HCT116 (cell line): Measurements from ENCODE around the gene GK. TPM values are rescaled to one million over a fixed set of nuclear protein-coding genes. Genes with fewer than 3 reads are reported as not detected.
"Not testable (repeated sequence)": the region's sequence is repeated elsewhere in the genome, so short reads cannot be mapped to it uniquely, and the experiment has no call there.

Experiments
- ATAC-seq: fragments of 200-7000 bp; cut with Tn5 transposase; 2 replicates; pipeline ENCODE4 v1.9.1; 2020; ENCODE audit warnings: mild to moderate bottlenecking, moderate library complexity
- BruUV-seq: library from RNA; stranded (reverse); fragments of 400-500 nt; replicated peaks from 2 replicates; lab custom pipeline; 2021; lab: Mats Ljungman, UMichigan
- CTCF ChIA-PET: fragments of 300-600 bp; sonication (Branson Sonifier 250); formaldehyde crosslinking; loops from one replicate; lab custom pipeline; 2021; ENCODE audit warnings: antibody characterized with exemption; lab: Charles Lee
- POLR2A ChIA-PET: fragments of 300-600, 350-600 bp; sonication (Branson Sonifier 250); formaldehyde crosslinking; loops from one replicate; lab custom pipeline; 2021; ENCODE audit warnings: antibody characterized with exemption; lab: Charles Lee
- RAD21 ChIA-PET, 2 experiments: fragments of 300-600 bp; sonication (Branson Sonifier 250); formaldehyde crosslinking; loops; one replicate each; lab custom pipeline; 2023; ENCODE audit warnings: low total read pairs in 2 of 2; ENCODE audit not compliant: uncharacterized antibody in 2 of 2, unreplicated experiment in 2 of 2, low non-redundant PET in 1 of 2; lab: Charles Lee
- DNase-seq: peaks from one replicate; pipeline ENCODE4 v3.0.0-alpha.2; 2010; ENCODE audit warnings: low read depth, low spot score
- H2AFZ ChIP-seq: fragments of 200-600 bp; shearing (Covaris generic), sonication (generic); 2 replicates; pipeline ENCODE4 v1.6.1; 2017; ENCODE audit warnings: low read depth, mixed run types, mixed read lengths, antibody characterized with exemption, low read length; ENCODE audit not compliant: poor library complexity, severe bottlenecking
- H3K27ac ChIP-seq: 2 replicates; pipeline ENCODE4 v1.5.1; 2012; ENCODE audit warnings: low read depth, low read length
- H3K27me3 ChIP-seq: fragments of 200-600 bp; sonication (generic); 2 replicates; pipeline ENCODE4 v1.6.1; 2016; ENCODE audit warnings: mixed run types, low read length, mixed read lengths; ENCODE audit not compliant: insufficient read depth
- H3K36me3 ChIP-seq, 2 experiments: fragments of 200-500 bp in 1 of 2; fragments of 200-600 bp in 1 of 2; sonication (Bioruptor generic) in 1 of 2; sonication (generic) in 1 of 2; 2 replicates each; pipeline versions ENCODE4 v1.5.1 to v1.6.1; 2014 to 2016; ENCODE audit warnings: low read length in 2 of 2, inconsistent platforms in 1 of 2, mixed read lengths in 1 of 2, mixed run types in 1 of 2; ENCODE audit not compliant: insufficient read depth in 2 of 2, control insufficient read depth in 1 of 2
- H3K4me1 ChIP-seq, 2 experiments: fragments of 200-600 bp in 1 of 2; sonication (generic) in 1 of 2; 2 replicates each; pipeline versions ENCODE4 v1.5.1 to v1.6.1; 2012 to 2017; ENCODE audit warnings: low read length in 2 of 2, inconsistent platforms in 1 of 2, mild to moderate bottlenecking in 1 of 2, mixed read lengths in 1 of 2, mixed run types in 1 of 2, moderate library complexity in 1 of 2; ENCODE audit not compliant: insufficient read depth in 2 of 2, control insufficient read depth in 1 of 2
- H3K4me2 ChIP-seq: fragments of 200-600 bp; sonication (generic); 2 replicates; pipeline ENCODE4 v1.6.1; 2017; ENCODE audit warnings: mixed run types, low read length, mixed read lengths
- H3K4me3 ChIP-seq, 2 experiments: fragments of 200-600 bp in 1 of 2; sonication (generic) in 1 of 2; replicated peaks in 1 of 2; 2 replicates each; pipeline ENCODE4 v1.5.1; 2011 to 2016; ENCODE audit warnings: low read length in 2 of 2, control low read depth in 1 of 2, low read depth in 1 of 2, mild to moderate bottlenecking in 1 of 2, mixed read lengths in 1 of 2, mixed run types in 1 of 2
- H3K79me2 ChIP-seq: fragments of 200-600 bp; sonication (generic); 2 replicates; pipeline ENCODE4 v1.6.1; 2017; ENCODE audit warnings: mild to moderate bottlenecking, mixed run types, low read length, moderate library complexity, mixed read lengths; ENCODE audit not compliant: insufficient read depth
- H3K9ac ChIP-seq: fragments of 200-600 bp; sonication (generic); 2 replicates; pipeline ENCODE4 v1.6.1; 2016; ENCODE audit warnings: low read length, mixed read lengths
- H3K9me2 ChIP-seq: fragments of 200-600 bp; sonication (generic), shearing (Covaris generic); 2 replicates; pipeline ENCODE4 v1.6.1; 2017; ENCODE audit warnings: mixed run types, mild to moderate bottlenecking, moderate library complexity; ENCODE audit not compliant: insufficient read depth
- H3K9me3 ChIP-seq, 2 experiments: fragments of 200-500 bp in 1 of 2; fragments of 200-600 bp in 1 of 2; sonication (Bioruptor generic) in 1 of 2; sonication (generic) in 1 of 2; 2 replicates each; pipeline ENCODE4 v1.6.1; 2014 to 2017; ENCODE audit warnings: low read length in 2 of 2, mixed read lengths in 2 of 2, inconsistent platforms in 1 of 2, low read depth in 1 of 2, mild to moderate bottlenecking in 1 of 2, mixed run types in 1 of 2, moderate library complexity in 1 of 2; ENCODE audit not compliant: control insufficient read depth in 1 of 2, insufficient read depth in 1 of 2
- H4K20me1 ChIP-seq: fragments of 200-600 bp; sonication (generic), shearing (Covaris generic); 2 replicates; pipeline ENCODE4 v1.6.1; 2017; ENCODE audit warnings: mixed run types, mild to moderate bottlenecking, moderate library complexity; ENCODE audit not compliant: insufficient read depth
- CBX3 ChIP-seq: IDR thresholded peaks from 2 replicates; pipeline ENCODE4 v1.6.1; 2012; ENCODE audit warnings: low read depth
- EGR1 ChIP-seq: IDR thresholded peaks from 2 replicates; pipeline ENCODE4 v1.6.1; 2012; ENCODE audit warnings: low read depth
- ELF1 ChIP-seq: IDR thresholded peaks from 2 replicates; pipeline ENCODE4 v1.6.1; 2012; ENCODE audit warnings: low read depth, borderline replicate concordance
- FOSL1 ChIP-seq: IDR thresholded peaks from 2 replicates; pipeline ENCODE4 v1.6.1; 2012; ENCODE audit warnings: low read depth
- POLR2AphosphoS5 ChIP-seq: IDR thresholded peaks from 2 replicates; pipeline ENCODE4 v1.6.1; 2011; ENCODE audit warnings: mild to moderate bottlenecking, low read depth, low read length, moderate library complexity
- RAD21 ChIP-seq: IDR thresholded peaks from 2 replicates; pipeline ENCODE4 v1.6.1; 2012; ENCODE audit warnings: low read depth, mild to moderate bottlenecking
- SIN3A ChIP-seq: IDR thresholded peaks from 2 replicates; pipeline ENCODE4 v1.6.1; 2012; ENCODE audit warnings: low read depth
- SP1 ChIP-seq: IDR thresholded peaks from 2 replicates; pipeline ENCODE4 v1.6.1; 2012; ENCODE audit warnings: low read depth
- SRF ChIP-seq: IDR thresholded peaks from 2 replicates; pipeline ENCODE4 v1.6.1; 2012; ENCODE audit warnings: low read depth
- YY1 ChIP-seq: IDR thresholded peaks from 2 replicates; pipeline ENCODE4 v1.6.1; 2011; ENCODE audit warnings: low read length, low read depth, moderate library complexity, mild to moderate bottlenecking; ENCODE audit not compliant: insufficient replicate concordance; ENCODE audit errors: extremely low read depth
- ZFX ChIP-seq: fragments of 450-650 bp; IDR thresholded peaks from 2 replicates; pipeline ENCODE4 v1.6.1; 2017
- ZNF274 ChIP-seq: fragments of 200-500 bp; sonication (Bioruptor generic); IDR thresholded peaks from 2 replicates; pipeline ENCODE4 v1.6.1; 2014; ENCODE audit warnings: mild to moderate bottlenecking, low read depth, low read length, inconsistent platforms
- intact Hi-C: fragments of 100-400 bp; cut with micrococcal nuclease; formaldehyde crosslinking; loops from 2 replicates; pipeline ENCODE4 v1.10.0; 2022
- total RNA-seq: library from RNA; stranded (reverse); gene quantifications from one replicate; pipeline ENCODE4 v1.2.1, GENCODE V29; 2021; ENCODE audit not compliant: unreplicated experiment
- TF ChIP-seq, protein P1 (sequence below), 3 experiments: fragments of 200-600 bp in 1 of 3; sonication (generic) in 1 of 3; IDR thresholded peaks in 2 of 3; conservative IDR thresholded peaks in 1 of 3; 2 replicates each; pipeline ENCODE4 v1.5.1; 2012 to 2017; ENCODE audit warnings: low read depth in 2 of 3, low read length in 2 of 3, antibody characterized with exemption in 1 of 3, borderline replicate concordance in 1 of 3, control low read depth in 1 of 3, mild to moderate bottlenecking in 1 of 3, mixed read lengths in 1 of 3, mixed run types in 1 of 3, moderate library complexity in 1 of 3; ENCODE audit not compliant: insufficient read depth in 1 of 3
- TF ChIP-seq, protein P2 (sequence below): IDR thresholded peaks from 2 replicates; pipeline ENCODE4 v1.6.1; 2012
- TF ChIP-seq, protein P3 (sequence below): IDR thresholded peaks from 2 replicates; pipeline ENCODE4 v1.6.1; 2012
- TF ChIP-seq, protein P4 (sequence below): IDR thresholded peaks from 2 replicates; pipeline ENCODE4 v1.6.1; 2012; ENCODE audit warnings: low read depth

Gene GK
- total RNA-seq, 1 experiment from 2014 or later, result 4.3 TPM

DNA sequence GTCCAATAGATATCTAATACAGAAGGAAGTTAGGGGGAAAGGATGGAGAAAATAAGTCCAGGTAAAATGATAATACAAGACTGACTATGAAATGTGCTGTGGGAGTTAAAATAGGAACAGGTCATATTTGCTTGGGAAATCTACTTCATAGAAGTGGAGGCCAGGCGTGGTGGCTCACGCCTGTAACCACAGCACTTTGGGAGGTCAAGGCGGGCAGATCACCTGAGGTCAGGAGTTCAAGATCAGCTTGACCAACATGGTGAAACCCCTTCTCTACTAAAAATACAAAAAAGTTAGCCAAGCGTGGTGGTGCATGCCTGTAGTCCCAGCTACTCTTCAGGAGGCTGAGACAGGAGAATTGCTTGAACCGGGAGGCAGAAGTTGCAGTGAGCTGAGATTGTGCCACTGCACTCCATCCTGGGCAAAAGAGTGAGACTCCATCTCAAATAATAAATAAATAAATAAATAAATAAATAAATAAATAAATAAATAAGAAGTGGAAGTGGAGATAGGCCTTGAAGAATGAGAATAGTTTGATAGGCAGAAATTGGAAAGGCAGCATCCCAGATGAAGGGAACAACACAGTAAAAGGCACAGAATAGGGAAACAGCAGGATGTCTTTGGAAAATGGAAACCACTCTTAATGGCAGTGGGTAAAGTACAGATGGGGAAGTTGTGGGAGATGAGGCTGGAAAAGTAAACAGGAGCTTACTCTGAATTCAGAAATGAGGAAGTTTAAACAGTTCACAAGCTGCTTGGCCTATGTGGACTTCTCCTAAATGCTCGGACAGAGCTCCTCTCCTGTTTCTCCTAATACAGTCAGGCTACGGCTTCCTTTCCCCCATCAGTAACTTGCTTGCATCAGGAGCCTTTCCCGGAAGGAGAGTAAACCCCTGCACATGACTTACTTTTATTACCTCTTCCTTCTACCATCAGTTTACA lies 15.1 kb upstream of the GK start:
- no peaks in the 10 kb centered on the region for H3K9me2 ChIP-seq
- H3K4me3 ChIP-seq, result no peak overlapping the region
- ChIA-PET POLR2A (no interaction called here), RAD21 (no interaction called here), CTCF (no interaction called here)
- H3K79me2 ChIP-seq, result no peaks in the 10 kb centered on the region
- ATAC-seq, result no peak
- intact Hi-C loops, result no loop called here
- BruUV-seq, result no TSS peak
- no peaks in the 10 kb centered on the region for H4K20me1 ChIP-seq
- no peaks in the 10 kb centered on the region for H3K27me3 ChIP-seq
- H3K9ac ChIP-seq, result no peak overlapping the region
- H3K4me2 ChIP-seq, result no peak overlapping the region
- no peaks in the 10 kb centered on the region for H3K4me1 ChIP-seq
- no peak overlapping the region for H3K27ac ChIP-seq
- no peaks in the 10 kb centered on the region for H3K9me3 ChIP-seq
- no peaks in the 10 kb centered on the region for H3K36me3 ChIP-seq
- TF ChIP-seq ZNF274 (no peak), RAD21 (no peak), EGR1 (no peak), CBX3 (no peak), POLR2AphosphoS5 (no peak), FOSL1 (no peak), ZFX (no peak), ELF1 (no peak), SP1 (no peak), YY1 (no peak), SRF (no peak), SIN3A (no peak)
- TF ChIP-seq, protein P1, sequence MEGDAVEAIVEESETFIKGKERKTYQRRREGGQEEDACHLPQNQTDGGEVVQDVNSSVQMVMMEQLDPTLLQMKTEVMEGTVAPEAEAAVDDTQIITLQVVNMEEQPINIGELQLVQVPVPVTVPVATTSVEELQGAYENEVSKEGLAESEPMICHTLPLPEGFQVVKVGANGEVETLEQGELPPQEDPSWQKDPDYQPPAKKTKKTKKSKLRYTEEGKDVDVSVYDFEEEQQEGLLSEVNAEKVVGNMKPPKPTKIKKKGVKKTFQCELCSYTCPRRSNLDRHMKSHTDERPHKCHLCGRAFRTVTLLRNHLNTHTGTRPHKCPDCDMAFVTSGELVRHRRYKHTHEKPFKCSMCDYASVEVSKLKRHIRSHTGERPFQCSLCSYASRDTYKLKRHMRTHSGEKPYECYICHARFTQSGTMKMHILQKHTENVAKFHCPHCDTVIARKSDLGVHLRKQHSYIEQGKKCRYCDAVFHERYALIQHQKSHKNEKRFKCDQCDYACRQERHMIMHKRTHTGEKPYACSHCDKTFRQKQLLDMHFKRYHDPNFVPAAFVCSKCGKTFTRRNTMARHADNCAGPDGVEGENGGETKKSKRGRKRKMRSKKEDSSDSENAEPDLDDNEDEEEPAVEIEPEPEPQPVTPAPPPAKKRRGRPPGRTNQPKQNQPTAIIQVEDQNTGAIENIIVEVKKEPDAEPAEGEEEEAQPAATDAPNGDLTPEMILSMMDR (IDR thresholded peaks at IDR 0.05 in 2 of 3, conservative IDR thresholded peaks at IDR 0.05 in 1 of 3; ENCODE audit: borderline replicate concordance in 1 of 3, insufficient read depth in 1 of 3, low read depth in 2 of 3, low read length in 2 of 3), result no peak
- TF ChIP-seq, protein P2, sequence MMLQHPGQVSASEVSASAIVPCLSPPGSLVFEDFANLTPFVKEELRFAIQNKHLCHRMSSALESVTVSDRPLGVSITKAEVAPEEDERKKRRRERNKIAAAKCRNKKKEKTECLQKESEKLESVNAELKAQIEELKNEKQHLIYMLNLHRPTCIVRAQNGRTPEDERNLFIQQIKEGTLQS, result no peak
- TF ChIP-seq, protein P3, sequence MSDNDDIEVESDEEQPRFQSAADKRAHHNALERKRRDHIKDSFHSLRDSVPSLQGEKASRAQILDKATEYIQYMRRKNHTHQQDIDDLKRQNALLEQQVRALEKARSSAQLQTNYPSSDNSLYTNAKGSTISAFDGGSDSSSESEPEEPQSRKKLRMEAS, result no peak
- TF ChIP-seq, protein P4, sequence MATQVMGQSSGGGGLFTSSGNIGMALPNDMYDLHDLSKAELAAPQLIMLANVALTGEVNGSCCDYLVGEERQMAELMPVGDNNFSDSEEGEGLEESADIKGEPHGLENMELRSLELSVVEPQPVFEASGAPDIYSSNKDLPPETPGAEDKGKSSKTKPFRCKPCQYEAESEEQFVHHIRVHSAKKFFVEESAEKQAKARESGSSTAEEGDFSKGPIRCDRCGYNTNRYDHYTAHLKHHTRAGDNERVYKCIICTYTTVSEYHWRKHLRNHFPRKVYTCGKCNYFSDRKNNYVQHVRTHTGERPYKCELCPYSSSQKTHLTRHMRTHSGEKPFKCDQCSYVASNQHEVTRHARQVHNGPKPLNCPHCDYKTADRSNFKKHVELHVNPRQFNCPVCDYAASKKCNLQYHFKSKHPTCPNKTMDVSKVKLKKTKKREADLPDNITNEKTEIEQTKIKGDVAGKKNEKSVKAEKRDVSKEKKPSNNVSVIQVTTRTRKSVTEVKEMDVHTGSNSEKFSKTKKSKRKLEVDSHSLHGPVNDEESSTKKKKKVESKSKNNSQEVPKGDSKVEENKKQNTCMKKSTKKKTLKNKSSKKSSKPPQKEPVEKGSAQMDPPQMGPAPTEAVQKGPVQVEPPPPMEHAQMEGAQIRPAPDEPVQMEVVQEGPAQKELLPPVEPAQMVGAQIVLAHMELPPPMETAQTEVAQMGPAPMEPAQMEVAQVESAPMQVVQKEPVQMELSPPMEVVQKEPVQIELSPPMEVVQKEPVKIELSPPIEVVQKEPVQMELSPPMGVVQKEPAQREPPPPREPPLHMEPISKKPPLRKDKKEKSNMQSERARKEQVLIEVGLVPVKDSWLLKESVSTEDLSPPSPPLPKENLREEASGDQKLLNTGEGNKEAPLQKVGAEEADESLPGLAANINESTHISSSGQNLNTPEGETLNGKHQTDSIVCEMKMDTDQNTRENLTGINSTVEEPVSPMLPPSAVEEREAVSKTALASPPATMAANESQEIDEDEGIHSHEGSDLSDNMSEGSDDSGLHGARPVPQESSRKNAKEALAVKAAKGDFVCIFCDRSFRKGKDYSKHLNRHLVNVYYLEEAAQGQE, result no peak
- DNase-seq, result no peak
- no peak overlapping the region for H2AFZ ChIP-seq

DNA sequence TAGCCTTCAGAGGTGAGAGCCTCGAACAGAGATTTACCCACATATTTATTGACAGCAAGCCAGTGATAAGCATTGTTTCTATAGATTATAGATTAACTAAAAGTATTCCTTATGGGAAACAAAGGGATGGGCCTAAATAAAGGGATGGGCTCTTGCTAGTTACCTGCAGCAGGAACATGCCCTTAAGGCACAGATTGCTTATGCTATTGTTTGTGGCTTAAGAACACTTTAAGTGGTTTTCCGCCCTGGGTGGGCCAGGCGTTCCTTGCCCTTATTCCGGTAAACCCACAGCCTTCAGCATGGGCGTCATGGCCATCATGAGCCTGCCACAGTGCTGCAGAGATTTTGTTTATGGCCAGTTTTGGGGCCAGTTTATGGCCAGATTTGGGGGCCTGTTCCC lies 13.5 kb upstream of the GK start:
- POLR2A ChIA-PET, H3K9me2 ChIP-seq, BruUV-seq, H3K36me3 ChIP-seq, H4K20me1 ChIP-seq, H3K9me3 ChIP-seq, H3K79me2 ChIP-seq, H3K9ac ChIP-seq, H3K27me3 ChIP-seq, CTCF ChIA-PET, DNase-seq, ATAC-seq, RAD21 ChIA-PET, H3K4me2 ChIP-seq, H3K4me1 ChIP-seq, H3K27ac ChIP-seq, H3K4me3 ChIP-seq, H2AFZ ChIP-seq, intact Hi-C loops: not testable (repeated sequence)
